HT1080 (cell line): ENCODE data around the gene CFAP300. TPM values are rescaled to one million over a fixed set of nuclear protein-coding genes. Genes with fewer than 3 reads are reported as not detected.

Experiments
- DNase-seq: peaks from one replicate; pipeline ENCODE4 v3.0.0-alpha.2; 2015; ENCODE audit warnings: low read depth
- small RNA-seq: library from RNA; depleted of rRNA; stranded (forward); fragments of <200 nt; gene quantifications from one replicate; pipeline ENCODE3, GENCODE V24; 2014
- total RNA-seq: library from RNA; depleted of rRNA; stranded (reverse); fragments of >200 nt; shearing (Covaris generic); gene quantifications from 2 replicates; pipeline ENCODE4 v1.2.3, GENCODE V29; 2014; rRNA removed

The CFAP300 gene
- total RNA-seq, 1 experiment from 2014 or later, result 0.05 TPM

DNA sequence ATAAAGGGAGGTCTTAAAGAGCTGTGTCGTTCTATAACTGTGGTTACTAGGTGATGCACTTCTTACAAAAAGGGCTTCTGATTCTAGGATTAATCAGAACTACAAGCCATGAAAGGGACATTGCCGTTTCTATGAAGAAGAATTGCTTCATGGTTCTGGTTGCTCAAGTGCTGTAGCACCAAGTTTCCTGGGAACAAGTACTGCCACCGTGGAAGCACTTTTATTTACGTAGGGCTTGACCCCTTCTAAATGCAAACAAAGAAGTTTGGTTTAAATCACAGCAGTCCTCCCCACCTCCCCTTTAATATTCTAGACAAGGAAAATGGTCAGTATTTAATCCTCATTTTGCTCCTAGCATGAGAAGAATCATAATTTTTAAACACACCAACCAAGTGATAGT lies 72.8 kb downstream of the CFAP300 start:
- no peak for DNase-seq

GRCh38 chr11:102120437-102120973 lies 73.3 kb downstream of the CFAP300 start:
- DNase-seq, result peak; percentile 39

GRCh38 chr11:102121329-102121728 lies 74.1 kb downstream of the CFAP300 start:
- no peak for DNase-seq

Small RNA genes lying within 50 kb of the gene (small RNA-seq; reads per million reads assigned to genes)
- not detected for gene RNA5SP535

Other genes starting within 250 kb of the CFAP300 start
- gene CEP126, start 132.4 kb upstream of the CFAP300 start, total RNA-seq, result 0.43 and 1.2 TPM in 2 replicates
- not detected in 2 replicates for gene ANGPTL5, start 130.9 kb upstream of the CFAP300 start, total RNA-seq
- gene YAP1, start 63.0 kb downstream of the CFAP300 start, total RNA-seq, result 86.4 and 139 TPM in 2 replicates